Forelimb muscle (tissue), 1 donor: Measurements from ENCODE around the gene SLC19A1. TPM values are rescaled to one million over a fixed set of nuclear protein-coding genes. Genes with fewer than 3 reads are reported as not detected.
A peak's percentile ranks its signal among the peaks of the same experiment; 100 is the strongest.

ENCODE experiments used
- DNase-seq: peaks from one replicate; pipeline ENCODE4 v3.0.0-alpha.2; 2013; ENCODE audit warnings: low read depth
- polyA plus RNA-seq: library from polyadenylated mRNA; unstranded; fragments of 120-200 nt; gene quantifications from one replicate; pipeline ENCODE4 v1.2.1, GENCODE V29; 2013; ENCODE audit not compliant: insufficient read length

Gene SLC19A1
- polyA plus RNA-seq, 1 donor: 8.5 TPM

- DNase-seq: no peak
Measured at GRCh38 chr21:45479691-45480675, 62.3 kb downstream of the SLC19A1 start.

- no peak for DNase-seq
Measured at GRCh38 chr21:45478816-45479669, 63.2 kb downstream of the SLC19A1 start.

- DNase-seq: peak; percentile 29
Measured at GRCh38 chr21:45478115-45478801, 64.0 kb downstream of the SLC19A1 start.

- no peak for DNase-seq
Measured at GRCh38 chr21:45477176-45478114, 64.8 kb downstream of the SLC19A1 start.

GRCh38 chr21:45476582-45476981 is 65.7 kb downstream of the SLC19A1 start:
- DNase-seq: no peak

GRCh38 chr21:45475797-45476570 is 66.3 kb downstream of the SLC19A1 start:
- DNase-seq: no peak

- no peak for DNase-seq
Measured at GRCh38 chr21:45475004-45475685, 67.1 kb downstream of the SLC19A1 start.

- DNase-seq: no peak
Measured at GRCh38 chr21:45474323-45474950, 67.8 kb downstream of the SLC19A1 start.

GRCh38 chr21:45473496-45474322 is 68.5 kb downstream of the SLC19A1 start:
- DNase-seq: no peak

GRCh38 chr21:45472445-45473365 is 69.5 kb downstream of the SLC19A1 start:
- no peak for DNase-seq

GRCh38 chr21:45471525-45472221 is 70.6 kb downstream of the SLC19A1 start:
- peak; percentile 87 for DNase-seq

- DNase-seq: peak; percentile 81
Measured at GRCh38 chr21:45470773-45471524, 71.3 kb downstream of the SLC19A1 start.

GRCh38 chr21:45470087-45470515 is 72.1 kb downstream of the SLC19A1 start:
- DNase-seq: no peak

GRCh38 chr21:45469273-45470086 is 72.8 kb downstream of the SLC19A1 start:
- no peak for DNase-seq

GRCh38 chr21:45468971-45469272 is 73.3 kb downstream of the SLC19A1 start:
- no peak for DNase-seq
